ENCODE results near the gene ATP6V0B.
A peak's percentile ranks its signal among the peaks of the same experiment; 100 is the strongest.

Gene ATP6V0B

DNA sequence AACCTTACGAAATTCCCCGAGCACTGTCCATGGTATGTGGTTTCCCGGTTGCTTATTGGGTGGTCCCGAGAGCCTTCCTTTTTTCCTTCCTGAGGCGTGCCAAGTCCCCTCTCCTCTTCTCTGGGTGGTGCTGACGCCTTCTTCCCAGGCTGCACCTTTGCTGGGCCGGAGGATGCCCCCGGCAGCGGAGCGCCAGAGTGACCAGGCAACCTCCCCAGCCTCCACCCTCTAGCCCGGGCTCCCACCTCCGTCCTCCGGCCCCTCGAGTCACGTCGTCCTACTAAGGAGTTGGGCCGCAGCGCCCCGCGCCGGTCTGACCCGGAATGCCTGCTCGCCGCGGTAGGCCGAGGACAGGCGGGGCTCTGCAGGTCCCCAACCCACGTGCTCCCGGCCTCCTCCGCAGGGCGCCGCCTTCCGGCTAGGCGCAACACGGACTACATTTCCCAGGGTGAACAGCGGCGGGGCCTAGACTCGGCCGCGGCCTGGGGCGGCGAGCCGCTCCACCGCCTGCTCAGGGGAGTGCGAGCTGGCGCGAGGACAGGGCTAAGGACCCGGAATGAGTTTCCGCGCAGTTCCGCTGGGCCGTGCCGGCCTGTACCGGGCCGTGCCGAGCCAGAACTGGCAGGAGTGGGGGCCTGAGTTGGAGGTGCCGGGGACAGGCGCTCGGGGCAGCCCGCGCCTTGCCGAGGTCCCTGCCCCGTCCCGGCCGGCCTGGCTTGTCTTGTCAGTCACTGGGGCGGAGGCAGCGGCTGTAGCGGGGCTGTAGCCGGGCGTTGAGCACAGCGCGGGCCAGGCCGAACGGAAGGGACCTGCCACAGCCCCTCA lies 28.3 kb upstream of the ATP6V0B start, which contains the start of gene IPO13:
IPO13 (plus strand) TSS at position 715 of the 825 bp plus-strand sequence. CDS start 651 bp downstream, outside the sequence.
- peak; percentile 96 for DNase-seq

DNA sequence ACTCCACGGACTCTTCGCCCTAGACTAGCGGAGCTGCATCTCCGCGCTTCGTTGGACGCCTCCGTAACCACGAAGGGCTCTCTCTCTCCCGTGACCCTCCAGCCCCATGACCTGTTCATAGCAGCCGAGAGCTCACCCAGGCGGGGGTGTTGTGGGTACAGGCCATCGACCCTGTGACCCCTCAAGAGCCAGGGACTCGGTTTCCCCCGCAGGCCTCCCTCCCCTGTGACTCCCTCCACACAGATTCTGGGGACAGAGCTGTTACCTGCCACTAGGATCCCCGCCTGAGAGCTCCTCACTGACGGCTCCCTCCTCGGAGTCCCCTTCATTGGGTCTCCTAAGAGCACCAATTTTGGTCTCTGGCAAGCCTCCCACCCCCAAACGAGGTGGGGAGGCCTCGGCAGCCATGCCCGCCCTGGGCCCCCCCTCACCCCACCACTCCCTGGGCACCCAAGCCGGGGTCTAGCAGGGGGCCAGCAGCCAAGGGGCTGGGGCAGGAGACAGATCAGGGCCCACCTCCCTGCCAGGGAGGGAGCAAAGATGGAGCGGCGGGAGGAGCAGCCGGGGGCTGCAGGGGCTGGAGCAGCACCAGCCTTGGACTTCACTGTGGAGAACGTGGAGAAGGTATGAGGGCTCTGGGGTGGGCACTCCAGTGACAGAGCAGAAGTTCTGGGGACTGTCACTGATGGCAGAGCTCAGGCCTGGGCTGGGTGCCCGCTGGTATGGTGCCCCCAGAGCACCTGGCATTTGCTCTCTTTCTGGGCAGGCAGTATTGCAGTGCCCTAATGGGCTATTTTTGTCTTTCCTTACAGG lies 27.5 kb upstream of the ATP6V0B start:
- DNase-seq: no peak

DNA sequence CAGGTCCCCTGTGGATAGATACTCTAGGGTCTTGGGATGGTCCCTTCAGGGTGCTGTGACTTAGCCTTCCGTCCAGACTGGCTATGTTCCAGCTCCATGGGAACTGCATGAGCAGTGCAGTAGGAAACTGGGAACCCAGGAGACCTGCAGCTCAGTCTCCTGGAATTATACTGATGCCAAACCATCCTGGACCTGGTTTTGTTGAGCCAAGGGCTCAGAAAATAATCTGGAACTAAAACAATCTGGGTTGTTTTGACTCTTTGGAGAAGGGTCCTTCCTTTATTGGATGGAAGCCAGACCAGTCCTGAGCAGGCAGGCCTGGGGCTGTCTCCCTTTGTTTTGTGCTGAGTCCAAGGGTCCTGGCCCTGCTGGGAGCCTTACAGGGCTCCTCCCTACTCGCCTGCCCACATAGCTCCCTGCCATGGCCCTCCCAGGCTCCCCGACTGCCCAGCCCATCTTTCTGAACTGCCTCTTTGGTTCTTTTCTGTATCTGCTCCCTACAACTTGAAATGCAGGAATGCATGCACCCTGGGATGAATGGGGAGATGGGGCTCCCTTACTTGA lies 26.8 kb upstream of the ATP6V0B start:
- no peak for DNase-seq

- DNase-seq: no peak
Measured at GRCh38 chr1:43949678-43950077, 25.1 kb upstream of the ATP6V0B start.

DNA sequence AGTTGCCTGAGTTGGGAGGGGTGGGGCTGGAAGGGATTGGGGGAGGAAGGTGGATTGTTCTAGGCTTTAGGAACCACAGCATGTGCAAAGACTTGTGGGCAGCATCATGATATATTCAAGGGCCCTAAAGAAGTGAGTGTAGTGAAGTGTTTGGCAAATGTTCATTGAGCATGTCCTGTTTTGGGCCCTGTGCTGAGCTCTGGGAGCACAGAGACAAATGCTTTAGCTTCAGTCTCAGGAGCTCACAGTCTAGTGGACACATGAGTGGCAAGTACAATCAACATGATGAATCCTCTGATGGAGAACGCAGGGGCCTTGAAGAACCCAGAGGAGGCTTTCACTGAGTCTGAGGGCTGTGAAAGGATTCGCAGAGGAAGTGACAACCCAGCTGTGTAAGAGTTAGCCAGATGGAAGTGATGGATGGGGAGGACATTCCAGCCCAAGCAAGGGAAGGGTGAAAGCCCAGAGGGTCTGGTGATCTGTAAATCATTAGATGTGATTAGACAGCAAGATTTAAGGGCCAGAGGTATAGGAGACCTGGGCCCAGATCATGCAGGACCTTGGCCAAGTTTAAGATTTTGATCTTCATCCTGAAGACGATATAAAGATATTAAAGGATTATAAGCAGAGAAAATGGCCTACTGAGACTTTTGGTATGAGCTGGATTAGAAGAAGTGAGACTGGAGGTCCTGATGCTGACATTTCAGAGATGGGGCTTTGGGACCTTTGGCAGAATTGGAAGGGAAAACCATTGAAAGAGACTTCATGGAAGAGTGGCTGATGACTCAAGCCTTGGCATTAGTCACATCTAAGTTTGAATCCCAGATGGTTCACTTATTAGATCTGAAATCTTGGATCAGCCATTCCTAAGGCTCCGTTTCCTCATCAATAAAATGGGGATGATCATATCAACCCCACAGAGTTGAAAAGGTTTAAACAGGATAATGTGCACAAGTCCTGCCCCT lies 23.5 kb upstream of the ATP6V0B start:
- DNase-seq: no peak

DNA sequence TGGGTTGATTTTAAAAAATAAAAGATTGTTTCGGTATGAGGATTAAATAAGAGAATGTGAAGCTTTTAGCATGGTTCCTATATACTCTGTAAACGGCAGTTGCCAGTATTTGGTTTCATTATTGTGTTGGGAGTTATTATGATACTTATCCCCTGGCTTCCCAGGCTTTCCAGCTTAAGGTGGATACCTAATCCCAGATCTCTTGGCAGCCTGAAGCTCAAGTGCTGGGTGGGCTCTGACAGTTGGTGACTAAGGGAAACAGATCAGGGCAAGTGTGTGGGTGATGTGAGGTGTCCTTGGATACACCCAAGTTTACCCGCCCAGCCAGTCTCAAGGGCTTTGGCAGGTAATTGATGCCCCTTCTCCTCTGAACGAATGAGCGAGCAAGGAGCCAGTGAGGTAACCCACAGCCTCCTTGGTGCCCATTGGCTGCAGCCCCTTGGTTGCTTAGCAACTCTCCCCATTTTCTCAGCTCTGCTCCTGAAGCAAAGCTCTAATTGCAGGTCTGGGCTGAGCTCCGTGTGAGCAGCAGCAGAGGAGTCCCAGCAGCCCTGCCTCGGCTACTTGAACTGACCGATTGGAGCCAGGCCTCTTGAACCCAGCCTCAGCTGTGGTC lies 21.9 kb upstream of the ATP6V0B start:
- no peak for DNase-seq

- DNase-seq: no peak
Measured at GRCh38 chr1:43953361-43953760, 21.4 kb upstream of the ATP6V0B start.

DNA sequence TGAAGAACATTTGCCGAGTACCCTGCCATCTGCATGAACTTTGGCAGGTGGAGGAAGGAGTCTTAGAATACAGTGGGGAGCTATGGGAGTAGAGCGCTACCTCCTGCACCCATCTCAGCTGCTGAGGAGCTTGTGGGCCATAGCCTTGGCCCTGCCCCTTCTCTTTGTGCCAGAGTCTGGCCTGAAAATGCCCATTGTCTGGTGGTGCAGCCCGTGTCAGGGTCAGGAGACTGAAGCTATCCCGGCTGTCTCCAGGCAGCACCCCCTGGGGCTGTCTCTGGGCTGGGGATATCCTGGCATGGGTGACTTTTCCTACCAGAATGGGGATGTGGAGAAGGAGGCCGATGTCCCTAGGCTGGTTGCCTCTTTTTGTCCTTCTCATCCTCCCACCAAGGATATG lies 20.7 kb upstream of the ATP6V0B start:
- DNase-seq: no peak

DNA sequence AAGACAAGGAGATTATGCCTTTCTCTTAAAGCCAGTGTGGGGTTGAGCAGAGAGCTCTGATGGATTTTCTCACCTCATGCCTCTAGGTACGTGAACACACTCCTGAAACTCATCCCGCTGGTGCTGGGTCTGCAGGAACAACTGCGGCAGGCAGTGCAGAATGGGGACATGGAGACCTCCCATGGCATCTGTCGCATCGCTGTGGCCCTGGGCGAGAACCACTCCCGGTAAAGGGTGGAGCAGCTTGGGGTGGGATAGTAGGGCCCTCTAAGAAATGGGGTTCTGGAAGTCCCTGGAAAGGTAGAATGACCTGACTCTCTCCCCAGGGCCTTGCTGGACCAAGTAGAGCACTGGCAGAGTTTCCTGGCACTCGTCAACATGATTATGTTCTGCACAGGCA lies 18.5 kb upstream of the ATP6V0B start:
- no peak for DNase-seq

DNA sequence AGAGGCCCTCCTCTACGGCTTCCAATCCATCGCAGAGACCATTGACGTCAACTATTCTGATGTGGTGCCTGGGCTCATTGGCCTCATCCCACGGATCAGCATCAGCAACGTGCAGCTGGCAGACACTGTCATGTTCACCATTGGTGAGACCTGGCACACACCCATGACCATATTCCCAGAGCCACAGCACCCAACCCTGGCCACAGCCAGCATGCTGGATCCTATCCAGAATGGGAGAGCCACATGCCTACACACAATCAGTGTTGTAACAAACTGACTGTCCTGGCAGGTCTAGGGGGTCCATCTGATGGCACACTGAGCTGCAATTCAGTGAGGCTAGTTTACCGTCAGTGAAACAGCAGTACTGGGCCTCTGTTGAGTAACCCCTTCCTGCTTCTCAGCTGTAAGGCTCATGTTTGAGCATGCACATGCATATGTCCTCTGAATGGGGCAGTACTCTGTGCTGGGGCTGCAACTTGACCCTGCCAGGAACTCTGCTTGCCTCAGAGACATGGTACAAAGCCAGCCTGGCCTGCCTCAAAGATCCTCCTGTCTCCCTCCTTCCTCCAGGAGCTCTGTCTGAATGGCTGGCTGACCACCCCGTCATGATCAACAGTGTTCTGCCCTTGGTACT lies 17.2 kb upstream of the ATP6V0B start:
- DNase-seq: no peak

DNA sequence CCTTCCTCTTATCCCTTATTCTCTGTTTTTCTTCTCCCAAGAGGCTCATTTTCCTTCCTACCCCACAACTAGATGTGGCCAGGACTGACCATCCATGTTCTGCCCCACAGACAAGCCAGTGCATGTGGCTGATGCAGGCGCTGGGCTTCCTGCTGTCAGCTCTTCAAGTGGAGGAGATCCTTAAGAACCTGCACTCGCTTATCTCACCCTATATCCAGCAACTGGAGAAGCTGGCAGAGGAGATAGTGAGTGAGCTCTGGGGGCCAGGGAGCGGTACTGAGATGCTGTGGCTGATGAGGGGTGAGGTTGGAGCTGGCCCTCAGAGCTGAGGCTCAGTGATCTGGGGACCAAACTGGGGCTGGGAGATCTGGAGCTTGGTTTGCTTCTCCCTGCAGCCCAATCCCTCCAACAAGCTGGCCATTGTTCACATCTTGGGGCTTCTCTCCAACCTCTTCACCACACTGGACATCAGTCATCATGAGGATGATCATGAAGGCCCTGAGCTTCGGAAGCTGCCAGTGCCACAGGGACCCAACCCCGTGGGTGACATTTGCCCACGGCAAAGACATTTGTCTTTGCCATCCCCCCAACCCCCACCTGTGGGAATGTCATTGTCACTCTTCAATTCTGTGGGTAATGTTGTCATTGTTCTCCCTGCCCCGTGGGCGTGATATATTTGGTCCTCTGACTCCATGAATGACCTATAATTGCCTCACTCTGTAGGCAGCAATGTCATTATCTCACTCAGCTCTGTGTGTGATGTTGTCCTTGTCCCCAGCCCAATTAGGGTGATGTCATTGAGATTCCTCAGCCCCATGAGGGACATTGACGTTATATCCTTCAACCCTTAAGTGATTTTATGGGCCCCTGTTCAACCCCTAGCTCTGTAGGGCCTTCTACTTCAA lies 16.2 kb upstream of the ATP6V0B start:
- DNase-seq: no peak

DNA sequence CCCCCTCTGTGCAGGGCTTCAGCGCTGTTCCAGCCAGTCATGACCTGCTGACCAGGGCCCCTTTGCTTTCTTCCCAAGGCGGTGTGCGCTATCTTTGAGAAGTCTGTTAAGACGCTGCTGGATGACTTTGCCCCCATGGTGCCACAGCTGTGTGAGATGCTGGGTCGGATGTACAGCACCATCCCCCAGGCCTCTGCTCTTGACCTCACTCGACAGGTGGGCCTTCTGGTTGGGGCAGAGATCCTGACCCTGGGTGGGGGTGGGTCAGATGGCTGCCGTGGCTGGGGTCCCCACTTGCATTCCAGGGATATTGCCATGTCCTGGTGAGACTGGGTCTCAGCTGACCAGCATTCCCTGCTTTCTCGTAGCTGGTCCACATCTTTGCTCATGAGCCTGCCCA lies 14.0 kb upstream of the ATP6V0B start:
- no peak for DNase-seq

- no peak for DNase-seq
Measured at GRCh38 chr1:43961692-43962091, 13.1 kb upstream of the ATP6V0B start.

- DNase-seq: no peak
Measured at GRCh38 chr1:43962324-43962723, 12.4 kb upstream of the ATP6V0B start.

DNA sequence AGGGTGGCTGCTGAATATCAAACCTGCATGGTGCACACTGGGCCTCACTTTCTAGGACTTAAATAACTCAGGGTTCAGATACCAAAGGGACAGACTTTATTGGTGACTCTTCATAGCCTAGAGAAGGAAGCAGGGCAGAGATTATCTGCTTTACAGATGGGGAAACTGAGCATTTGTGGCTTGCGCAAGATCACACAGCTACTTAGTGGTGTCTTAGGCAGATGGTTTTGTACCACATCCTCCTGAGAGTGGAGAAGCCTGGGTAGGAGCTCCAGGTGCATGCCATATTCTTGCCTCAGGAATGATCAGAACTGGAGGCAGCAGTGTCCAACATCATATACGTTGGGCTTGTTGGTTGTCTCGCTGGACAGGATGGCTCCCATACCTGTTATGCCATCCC lies 11.8 kb upstream of the ATP6V0B start:
- DNase-seq: no peak

DNA sequence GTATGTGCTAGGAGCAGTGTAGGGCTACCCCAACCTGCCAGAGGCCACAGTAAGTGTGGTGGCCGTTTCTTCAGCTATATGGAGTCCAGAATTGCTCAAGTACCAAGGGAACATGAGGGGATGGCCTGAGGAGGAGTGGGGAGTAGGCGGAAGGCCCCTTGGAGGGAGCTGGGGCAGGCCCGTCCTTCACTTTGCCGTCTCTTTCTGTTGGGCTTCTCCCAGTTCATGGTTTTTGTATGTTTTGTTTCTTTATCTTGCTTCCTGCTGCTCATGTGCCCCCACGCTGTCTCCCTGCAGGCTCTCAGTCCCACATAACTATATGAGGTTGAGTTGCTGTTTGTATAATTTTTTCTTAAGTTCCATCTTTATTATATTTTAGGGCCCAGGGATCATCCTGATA lies 10.9 kb upstream of the ATP6V0B start:
- no peak for DNase-seq

DNA sequence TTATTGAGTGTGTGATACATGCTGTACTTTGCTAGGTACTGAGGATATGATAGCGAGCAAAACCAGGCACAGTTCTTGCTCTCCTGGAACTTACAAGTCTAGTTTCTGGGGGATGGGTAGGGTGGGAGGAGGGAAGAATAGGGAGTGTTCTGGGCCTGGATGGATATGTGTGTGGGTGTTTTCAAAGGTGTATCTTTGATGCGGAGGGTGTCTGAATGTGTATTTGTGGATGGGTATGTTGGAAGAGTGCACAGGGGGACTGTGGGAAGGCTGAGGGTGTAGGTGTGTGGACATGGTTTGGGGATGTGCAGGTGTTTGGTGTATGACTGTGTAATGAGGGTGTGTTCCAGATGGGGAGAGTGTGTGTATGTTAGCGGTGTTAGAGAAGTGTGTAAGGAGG lies 9.4 kb upstream of the ATP6V0B start:
- DNase-seq: no peak

DNA sequence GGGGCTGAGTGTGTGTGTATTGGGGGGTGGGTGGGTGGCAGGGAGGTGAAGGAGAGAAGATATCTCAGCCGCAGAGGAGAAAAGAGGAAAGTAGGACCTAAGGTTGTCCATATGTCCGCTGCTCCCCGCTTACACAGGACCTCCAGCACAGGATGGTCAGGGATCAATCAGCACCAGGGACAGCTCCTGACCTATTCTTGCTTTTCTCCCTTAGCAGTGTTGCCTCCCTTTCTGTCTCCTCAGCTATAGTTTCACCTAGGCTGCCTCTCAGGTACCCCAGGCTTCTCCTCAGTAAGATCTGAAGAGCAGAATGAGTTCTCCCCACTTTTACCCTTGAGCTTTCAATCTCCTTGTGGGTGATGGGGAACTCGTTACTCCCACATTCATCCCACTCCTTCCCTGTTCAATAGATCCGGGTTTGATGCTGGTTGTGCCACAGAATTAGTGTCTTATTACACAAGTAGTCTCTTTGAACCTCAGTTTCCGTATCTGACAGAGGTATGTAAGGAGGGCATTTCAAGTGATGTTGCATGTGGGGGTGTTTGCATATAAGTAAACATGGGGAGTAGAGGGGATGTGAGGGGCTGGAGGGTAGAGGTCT lies 6.3 kb upstream of the ATP6V0B start:
- no peak for DNase-seq

DNA sequence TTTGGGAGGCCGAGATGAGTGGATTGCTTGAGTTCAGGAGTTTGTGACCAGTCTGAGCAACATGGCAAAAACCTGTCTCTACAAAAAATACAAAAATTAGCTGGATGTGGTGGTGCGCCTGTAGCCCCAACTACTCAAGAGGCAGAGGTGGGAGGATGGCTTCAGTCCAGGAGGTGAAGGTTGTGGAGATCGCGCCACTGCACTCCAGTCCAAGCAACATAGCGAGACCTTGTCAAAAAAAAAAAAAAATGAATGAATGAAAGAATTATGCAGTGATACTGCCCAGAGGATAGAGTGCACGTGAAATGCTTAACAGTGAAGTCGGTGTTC lies 5.4 kb upstream of the ATP6V0B start:
- no peak for DNase-seq
